Chondrocyte (in vitro differentiated cells): ENCODE results near the gene SLC19A2. TPM values are rescaled to one million over a fixed set of nuclear protein-coding genes. Genes with fewer than 3 reads are reported as not detected.

ENCODE experiments used
- DNase-seq: peaks from one replicate; pipeline ENCODE4 v3.0.0; 2021; ENCODE audit warnings: mixed read lengths, low spot score
- H3K27ac Mint-ChIP-seq: one replicate; pipeline ENCODE4 v1.8.0; 2021; ENCODE audit warnings: mild to moderate bottlenecking, moderate library complexity, mixed read lengths; ENCODE audit not compliant: unreplicated experiment
- H3K27me3 Mint-ChIP-seq: 2 replicates; pipeline ENCODE4 v1.8.0; 2021; ENCODE audit warnings: low read depth, mixed read lengths
- H3K36me3 Mint-ChIP-seq: 2 replicates; pipeline ENCODE4 v1.8.0; 2021; ENCODE audit warnings: low read depth, mixed read lengths
- H3K4me1 Mint-ChIP-seq: 2 replicates; pipeline ENCODE4 v1.8.0; 2021; ENCODE audit warnings: low read depth, mild to moderate bottlenecking, mixed read lengths
- H3K4me3 Mint-ChIP-seq: one replicate; pipeline ENCODE4 v1.8.0; 2021; ENCODE audit warnings: mild to moderate bottlenecking, moderate library complexity, mixed read lengths; ENCODE audit not compliant: unreplicated experiment
- H3K9me3 Mint-ChIP-seq: 2 replicates; pipeline ENCODE4 v1.8.0; 2021; ENCODE audit warnings: low read depth, mixed read lengths
- total RNA-seq: library from RNA; stranded (reverse); gene quantifications from 3 replicates; pipeline ENCODE4 v1.2.1, GENCODE V29; 2021
- TF ChIP-seq, protein P1 (sequence below): fragments of 200-600 bp; sonication (generic); IDR thresholded peaks from 2 replicates; pipeline ENCODE4 v1.5.0; 2021; ENCODE audit warnings: antibody characterized with exemption, mild to moderate bottlenecking, moderate library complexity

SLC19A2 gene
- total RNA-seq, 1 donor from 2014 or later: 4.9 TPM

DNA sequence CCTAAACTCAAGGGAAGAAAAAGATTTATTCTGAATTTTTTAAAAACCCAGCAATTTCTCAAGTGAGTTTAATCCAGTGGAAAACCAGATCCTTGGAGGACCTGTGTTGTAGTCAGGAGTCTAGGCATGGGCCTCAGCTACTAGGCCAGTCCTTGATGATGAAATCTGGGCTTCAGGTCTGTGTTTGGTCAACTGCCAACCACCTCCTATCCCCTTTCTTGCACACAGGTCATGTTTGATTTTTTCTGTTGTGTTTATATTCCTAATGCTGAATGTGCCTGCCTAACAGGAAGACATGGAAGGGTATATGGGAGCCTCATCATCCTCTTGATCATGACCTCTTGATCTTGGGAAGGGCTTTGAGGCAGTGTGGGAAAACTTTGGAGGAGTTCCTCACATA is 38.2 kb upstream of the SLC19A2 start:
- Mint-ChIP-seq H3K27me3 (no peaks in the 10 kb centered on the region), H3K27ac (no peak overlapping the region), H3K4me1 (no peaks in the 10 kb centered on the region), H3K36me3 (no peaks in the 10 kb centered on the region), H3K4me3 (no peak overlapping the region), H3K9me3 (no peaks in the 10 kb centered on the region)
- DNase-seq: no peak
- TF ChIP-seq, protein P1, sequence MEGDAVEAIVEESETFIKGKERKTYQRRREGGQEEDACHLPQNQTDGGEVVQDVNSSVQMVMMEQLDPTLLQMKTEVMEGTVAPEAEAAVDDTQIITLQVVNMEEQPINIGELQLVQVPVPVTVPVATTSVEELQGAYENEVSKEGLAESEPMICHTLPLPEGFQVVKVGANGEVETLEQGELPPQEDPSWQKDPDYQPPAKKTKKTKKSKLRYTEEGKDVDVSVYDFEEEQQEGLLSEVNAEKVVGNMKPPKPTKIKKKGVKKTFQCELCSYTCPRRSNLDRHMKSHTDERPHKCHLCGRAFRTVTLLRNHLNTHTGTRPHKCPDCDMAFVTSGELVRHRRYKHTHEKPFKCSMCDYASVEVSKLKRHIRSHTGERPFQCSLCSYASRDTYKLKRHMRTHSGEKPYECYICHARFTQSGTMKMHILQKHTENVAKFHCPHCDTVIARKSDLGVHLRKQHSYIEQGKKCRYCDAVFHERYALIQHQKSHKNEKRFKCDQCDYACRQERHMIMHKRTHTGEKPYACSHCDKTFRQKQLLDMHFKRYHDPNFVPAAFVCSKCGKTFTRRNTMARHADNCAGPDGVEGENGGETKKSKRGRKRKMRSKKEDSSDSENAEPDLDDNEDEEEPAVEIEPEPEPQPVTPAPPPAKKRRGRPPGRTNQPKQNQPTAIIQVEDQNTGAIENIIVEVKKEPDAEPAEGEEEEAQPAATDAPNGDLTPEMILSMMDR: no peak

DNA sequence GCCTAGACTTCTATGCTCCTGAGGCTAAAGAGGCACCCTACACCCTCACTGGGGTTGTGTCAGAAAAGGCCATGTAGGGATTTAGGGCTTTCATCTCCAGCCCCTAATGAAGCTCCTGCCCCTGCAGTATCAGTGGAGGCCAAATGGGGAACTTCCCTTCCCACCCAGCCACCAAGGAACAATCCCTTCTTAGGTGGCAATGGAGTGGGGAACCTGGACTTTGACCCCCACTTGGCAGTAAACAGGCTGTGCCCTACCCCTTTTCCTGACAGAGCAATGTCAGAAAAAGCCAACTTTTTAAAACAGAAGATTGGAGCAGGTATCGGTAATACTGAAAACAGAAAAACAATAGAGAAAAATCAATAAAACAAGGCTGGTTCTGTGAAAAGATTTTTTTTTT is 35.5 kb upstream of the SLC19A2 start:
- TF ChIP-seq, protein P1: no peak
- no peak for DNase-seq
- no peak overlapping the region for H3K4me3 Mint-ChIP-seq
- no peaks in the 10 kb centered on the region for H3K27me3 Mint-ChIP-seq
- H3K27ac Mint-ChIP-seq: no peak overlapping the region
- H3K9me3 Mint-ChIP-seq: no peaks in the 10 kb centered on the region
- H3K36me3 Mint-ChIP-seq: no peaks in the 10 kb centered on the region
- H3K4me1 Mint-ChIP-seq: no peaks in the 10 kb centered on the region

DNA sequence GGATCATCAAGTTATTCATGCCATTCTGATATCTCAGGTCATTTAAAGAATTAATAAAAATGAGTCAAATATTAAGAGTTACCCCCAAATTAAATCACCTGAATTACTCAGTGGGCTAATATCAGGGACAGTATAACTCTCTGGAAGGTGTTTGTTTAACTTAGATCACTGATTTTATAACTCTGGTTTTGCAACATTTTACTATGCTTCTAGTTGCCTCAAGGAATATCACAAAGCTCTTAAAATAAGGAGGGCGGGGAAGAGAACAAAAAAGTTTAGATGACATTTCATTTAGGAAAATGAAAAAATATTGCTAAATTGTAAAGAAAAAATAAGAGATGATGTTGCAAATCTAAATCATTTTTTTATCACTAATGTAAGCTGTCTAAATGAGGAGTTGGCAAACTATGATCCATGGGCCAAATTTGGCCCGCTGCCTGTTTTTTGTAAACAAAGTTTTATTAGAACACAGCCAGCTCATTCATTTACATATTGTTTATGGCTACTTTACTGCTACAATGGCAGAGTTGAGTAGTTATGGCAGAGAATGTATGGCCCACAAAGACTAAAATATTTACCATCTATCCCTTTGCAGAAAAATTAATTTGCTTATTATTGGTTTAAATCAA is 31.9 kb upstream of the SLC19A2 start:
- TF ChIP-seq, protein P1: no peak
- Mint-ChIP-seq H3K36me3 (no peaks in the 10 kb centered on the region), H3K27ac (no peak overlapping the region), H3K27me3 (peaks cover 2% of the 10 kb centered on the region), H3K4me3 (no peak overlapping the region), H3K4me1 (no peaks in the 10 kb centered on the region), H3K9me3 (no peaks in the 10 kb centered on the region)
- no peak for DNase-seq

DNA sequence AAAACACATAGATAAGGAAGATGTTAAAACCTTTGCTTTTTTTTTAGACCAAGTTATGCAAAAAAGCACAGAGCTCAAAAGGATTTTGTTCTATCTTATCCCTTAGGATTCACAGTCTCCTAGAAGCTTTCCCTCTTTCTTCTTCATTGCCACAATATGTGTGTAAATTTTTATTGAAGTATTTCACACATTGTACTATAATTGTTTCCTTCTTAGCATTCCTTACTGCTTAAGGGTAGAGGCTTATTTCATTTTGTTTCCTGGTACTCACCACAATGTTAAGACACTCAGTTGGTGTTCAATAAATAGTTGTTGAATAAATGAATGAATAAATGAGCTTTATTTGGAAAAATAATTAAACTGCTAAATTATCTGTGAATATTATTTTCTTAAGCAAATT is 29.9 kb upstream of the SLC19A2 start:
- Mint-ChIP-seq H3K4me1 (no peaks in the 10 kb centered on the region), H3K27me3 (peaks cover 2% of the 10 kb centered on the region), H3K36me3 (no peaks in the 10 kb centered on the region), H3K4me3 (no peak overlapping the region), H3K9me3 (no peaks in the 10 kb centered on the region), H3K27ac (no peak overlapping the region)
- no peak for DNase-seq
- TF ChIP-seq, protein P1: no peak

DNA sequence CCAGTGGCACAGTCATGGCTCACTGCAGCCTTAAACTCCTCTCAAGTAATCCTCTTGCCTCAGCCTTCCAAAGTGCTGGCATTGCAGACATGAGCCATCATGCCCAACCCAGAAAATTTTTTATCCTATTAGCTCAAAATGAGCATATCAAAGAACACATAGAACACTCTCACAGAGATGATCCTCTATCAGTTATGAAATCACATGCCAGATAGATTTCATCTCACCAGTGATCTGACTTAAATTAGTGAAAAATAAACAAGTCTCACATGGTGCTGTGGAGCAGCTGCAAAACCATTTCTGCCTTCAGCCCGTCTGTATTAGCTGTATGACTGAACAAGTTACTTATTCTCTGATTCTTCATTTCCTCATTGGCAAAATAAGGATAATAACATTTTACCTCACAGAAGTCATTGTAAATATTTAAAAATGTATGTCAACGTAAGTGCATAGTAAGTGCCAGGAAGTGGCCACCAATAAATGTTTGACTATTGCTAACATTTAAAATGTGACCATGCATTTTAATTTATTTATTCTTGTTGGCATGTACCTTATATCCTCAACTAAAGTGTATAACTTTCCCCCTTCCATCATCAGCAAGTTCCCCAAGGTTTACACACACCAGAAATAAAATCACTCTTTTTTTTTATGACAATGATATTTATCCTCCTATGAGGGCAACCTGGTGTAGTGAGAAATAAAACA is 29.0 kb upstream of the SLC19A2 start:
- no peaks in the 10 kb centered on the region for H3K36me3 Mint-ChIP-seq
- no peak overlapping the region for H3K4me3 Mint-ChIP-seq
- no peak overlapping the region for H3K27ac Mint-ChIP-seq
- TF ChIP-seq, protein P1: no peak
- DNase-seq: no peak
- no peaks in the 10 kb centered on the region for H3K4me1 Mint-ChIP-seq
- H3K9me3 Mint-ChIP-seq: no peaks in the 10 kb centered on the region
- H3K27me3 Mint-ChIP-seq: peaks cover 2% of the 10 kb centered on the region
